GM23338 (cell line): ENCODE data around the gene COA1. TPM values are rescaled to one million over a fixed set of nuclear protein-coding genes. Genes with fewer than 3 reads are reported as not detected.

ENCODE experiments used
- ATAC-seq: fragments of 200-7000 bp; cut with Tn5 transposase; 3 replicates; pipeline ENCODE4 v1.9.1; 2020
- DNase-seq: peaks from one replicate; pipeline ENCODE4 v3.0.0-alpha.2; 2015; ENCODE audit warnings: low spot score
- H2AFZ ChIP-seq: fragments of 200-600 bp; sonication (generic); 2 replicates; pipeline ENCODE4 v1.8.0; 2016; ENCODE audit warnings: antibody characterized with exemption, mild to moderate bottlenecking, moderate library complexity
- H3F3A ChIP-seq: fragments of 200-600 bp; sonication (generic); replicated peaks from 2 replicates; pipeline ENCODE4 v1.8.0; 2017; ENCODE audit warnings: antibody characterized with exemption, mixed run types, low read depth
- H3K27ac ChIP-seq: fragments of 200-600 bp; sonication (generic); 2 replicates; pipeline ENCODE4 v1.6.1; 2016; ENCODE audit warnings: low read depth
- H3K27me3 ChIP-seq: fragments of 200-600 bp; sonication (generic); 2 replicates; pipeline ENCODE4 v1.8.0; 2016; ENCODE audit warnings: mild to moderate bottlenecking, mixed run types, moderate library complexity; ENCODE audit not compliant: insufficient read depth
- H3K36me3 ChIP-seq: fragments of 200-600 bp; sonication (generic); 2 replicates; pipeline ENCODE4 v1.8.0; 2016; ENCODE audit warnings: mild to moderate bottlenecking; ENCODE audit not compliant: insufficient read depth
- H3K4me1 ChIP-seq: fragments of 200-600 bp; sonication (generic); 2 replicates; pipeline ENCODE4 v1.8.0; 2016; ENCODE audit warnings: mild to moderate bottlenecking, moderate library complexity; ENCODE audit not compliant: insufficient read depth
- H3K4me2 ChIP-seq: fragments of 200-600 bp; sonication (generic); 2 replicates; pipeline ENCODE4 v1.7.1; 2017; ENCODE audit warnings: mixed run types
- H3K4me3 ChIP-seq: fragments of 200-600 bp; sonication (generic); 2 replicates; pipeline ENCODE4 v1.6.1; 2016; ENCODE audit warnings: mixed run types
- H3K79me2 ChIP-seq: fragments of 200-600 bp; sonication (generic); replicated peaks from 2 replicates; pipeline ENCODE4 v1.8.0; 2017; ENCODE audit warnings: mild to moderate bottlenecking; ENCODE audit not compliant: insufficient read depth
- H3K9me2 ChIP-seq: fragments of 200-600 bp; sonication (generic); 2 replicates; pipeline ENCODE4 v1.8.0; 2017; ENCODE audit not compliant: insufficient read depth
- H4K20me1 ChIP-seq: fragments of 200-600 bp; sonication (generic); replicated peaks from 2 replicates; pipeline ENCODE4 v1.8.0; 2017; ENCODE audit warnings: mild to moderate bottlenecking; ENCODE audit not compliant: insufficient read depth
- H3K27ac Mint-ChIP-seq: 2 replicates; pipeline ENCODE4 v1.8.0; 2020; ENCODE audit warnings: inconsistent platforms, mild to moderate bottlenecking, moderate library complexity, mixed read lengths
- H3K27me3 Mint-ChIP-seq: 3 replicates; pipeline ENCODE4 v1.8.0; 2022; ENCODE audit warnings: low read depth, mild to moderate bottlenecking, moderate library complexity, mixed read lengths, inconsistent platforms; ENCODE audit not compliant: insufficient read depth, poor library complexity
- H3K36me3 Mint-ChIP-seq: 3 replicates; pipeline ENCODE4 v1.8.0; 2021; ENCODE audit warnings: low read depth, mild to moderate bottlenecking, inconsistent platforms, moderate library complexity, mixed read lengths
- H3K4me1 Mint-ChIP-seq: 3 replicates; pipeline ENCODE4 v1.8.0; 2020; ENCODE audit warnings: mild to moderate bottlenecking, inconsistent platforms, mixed read lengths
- H3K4me3 Mint-ChIP-seq: 3 replicates; pipeline ENCODE4 v1.8.0; 2021; ENCODE audit warnings: moderate library complexity, mild to moderate bottlenecking, inconsistent platforms, mixed read lengths
- H3K9me3 Mint-ChIP-seq: 3 replicates; pipeline ENCODE4 v1.8.0; 2020; ENCODE audit warnings: moderate library complexity, mild to moderate bottlenecking, inconsistent platforms, mixed read lengths
- CREB1 ChIP-seq: fragments of 250-450 bp; sonication (Bioruptor Pico); IDR thresholded peaks from 2 replicates; pipeline ENCODE4 v1.5.0; 2020; ENCODE audit warnings: low read depth, mild to moderate bottlenecking, moderate library complexity
- CTCF ChIP-seq, 2 experiments: fragments of 200-600 bp in 1 of 2; sonication (generic) in 1 of 2; conservative IDR thresholded peaks; 2 replicates each; pipeline versions ENCODE4 v1.5.1 to v1.6.1; 2016 to 2017; ENCODE audit warnings: antibody characterized with exemption in 2 of 2, low read depth in 2 of 2, mild to moderate bottlenecking in 2 of 2, moderate library complexity in 1 of 2
- EZH2 ChIP-seq: fragments of 200-600 bp; sonication (generic); IDR thresholded peaks from one replicate; pipeline ENCODE4 v1.8.0; 2017; ENCODE audit warnings: antibody characterized with exemption, mild to moderate bottlenecking, low read depth; ENCODE audit not compliant: unreplicated experiment
- EZH2phosphoT487 ChIP-seq: fragments of 200-600 bp; sonication (generic); IDR thresholded peaks from one replicate; pipeline ENCODE4 v1.8.1; 2018; ENCODE audit warnings: antibody characterized with exemption; ENCODE audit not compliant: unreplicated experiment
- JUNB ChIP-seq: IDR thresholded peaks from one replicate; pipeline ENCODE4 v1.6.1; 2016; ENCODE audit warnings: antibody characterized with exemption; ENCODE audit not compliant: unreplicated experiment
- NANOG ChIP-seq: IDR thresholded peaks from 2 replicates; pipeline ENCODE4 v1.6.1; 2016; ENCODE audit warnings: antibody characterized with exemption, borderline replicate concordance
- POLR2AphosphoS5 ChIP-seq: IDR thresholded peaks from 2 replicates; pipeline ENCODE4 v1.6.1; 2016; ENCODE audit warnings: antibody characterized with exemption, low read depth
- STAT1 ChIP-seq: IDR thresholded peaks from one replicate; pipeline ENCODE4 v1.6.1; 2016; ENCODE audit warnings: antibody characterized with exemption; ENCODE audit not compliant: unreplicated experiment
- ZNF114 ChIP-seq: fragments of 250-450 bp; sonication (Bioruptor Pico); IDR thresholded peaks from 2 replicates; pipeline ENCODE4 v1.5.0; 2020; ENCODE audit warnings: mild to moderate bottlenecking, moderate library complexity
- ZNF331 ChIP-seq: fragments of 250-450 bp; sonication (Bioruptor Pico); IDR thresholded peaks from 2 replicates; pipeline ENCODE4 v1.5.0; 2020; ENCODE audit warnings: low read depth, mild to moderate bottlenecking, moderate library complexity
- polyA plus RNA-seq: library from polyadenylated mRNA; unstranded; fragments of >200 nt; fragmentation: Nextera tagmentation; extraction: Ambion mirVana; gene quantifications from 2 replicates; pipeline ENCODE4 v1.2.1, GENCODE V29; 2016
- total RNA-seq: library from RNA; depleted of rRNA; stranded (reverse); fragments of >200 nt; shearing (Covaris generic); gene quantifications from 2 replicates; pipeline ENCODE4 v1.2.3, GENCODE V29; 2014
- TF ChIP-seq, protein P1 (sequence below): IDR thresholded peaks from 2 replicates; pipeline ENCODE4 v1.6.1; 2016; ENCODE audit warnings: antibody characterized with exemption
- TF ChIP-seq, protein P2 (sequence below): IDR thresholded peaks from one replicate; pipeline ENCODE4 v1.6.1; 2018; ENCODE audit warnings: antibody characterized with exemption; ENCODE audit not compliant: unreplicated experiment
- TF ChIP-seq, protein P3 (sequence below): fragments of 250-450 bp; sonication (Bioruptor Pico); IDR thresholded peaks from 2 replicates; pipeline ENCODE4 v1.5.0; 2020; ENCODE audit warnings: mild to moderate bottlenecking, moderate library complexity

The COA1 gene
- total and polyA plus RNA-seq, 2 experiments from 2014 or later, result 156 to 158 TPM

DNA sequence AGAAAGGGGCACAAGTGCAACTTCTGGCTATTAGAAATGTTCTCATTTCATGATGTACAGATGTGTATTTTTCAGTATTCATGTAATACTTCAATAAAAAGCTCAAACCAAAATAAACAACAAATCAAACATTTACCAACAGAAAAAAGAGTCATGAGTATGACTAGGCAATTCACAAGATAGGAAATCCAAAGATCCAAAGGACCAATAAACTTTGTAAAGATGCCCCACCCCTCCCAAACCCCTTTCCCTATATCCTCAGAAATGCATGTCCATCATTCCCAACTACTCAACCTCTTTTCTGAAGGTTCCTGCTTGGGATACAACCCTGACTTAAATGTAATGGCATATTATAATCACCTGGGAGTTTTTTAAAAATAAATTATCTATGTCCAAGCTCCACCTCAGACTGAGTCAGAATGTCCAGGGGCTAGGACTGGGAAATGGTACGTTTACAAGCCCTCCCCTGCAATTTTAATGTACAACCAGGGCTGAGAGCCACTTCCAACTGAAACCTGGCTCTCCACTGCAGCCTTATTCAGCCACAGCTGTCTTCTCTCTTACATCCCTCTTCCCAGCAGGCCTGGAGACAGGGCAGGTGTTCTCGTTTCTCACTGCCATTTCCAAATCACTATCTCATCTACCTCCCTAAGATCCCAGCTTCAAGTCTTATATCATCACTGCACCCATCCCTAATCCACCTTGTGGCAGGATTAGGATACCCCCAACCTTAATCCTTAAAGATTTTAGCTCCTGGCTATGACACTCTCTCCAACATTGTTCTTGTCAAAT is 36.5 kb downstream of the COA1 start:
- Mint-ChIP-seq H3K36me3 (peaks cover 8% of the 10 kb centered on the region; the same call in 2 of the 3 replicates), H3K9me3 (peaks cover 3% of the 10 kb centered on the region; the same call in 1 of the 3 replicates), H3K4me1 (peaks cover 12% of the 10 kb centered on the region; the same call in 2 of the 3 replicates), H3K27ac (no peak overlapping the region), H3K4me3 (no peak overlapping the region), H3K27me3 (no peaks in the 10 kb centered on the region)
- ATAC-seq (no peak), DNase-seq (no peak)
- Histone ChIP-seq H4K20me1 (peaks cover 29% of the 10 kb centered on the region), H2AFZ (no peak overlapping the region), H3K79me2 (peaks cover 98% of the 10 kb centered on the region), H3K4me1 (peaks cover 36% of the 10 kb centered on the region), H3K36me3 (no peaks in the 10 kb centered on the region), H3F3A (no peaks in the 10 kb centered on the region), H3K4me3 (no peak overlapping the region), H3K4me2 (no peak overlapping the region), H3K9me2 (no peaks in the 10 kb centered on the region), H3K27ac (no peak overlapping the region), H3K27me3 (no peaks in the 10 kb centered on the region)
- TF ChIP-seq CREB1 (CRISPR knock-in tag), result no peak
- TF ChIP-seq NANOG, result no peak
- TF ChIP-seq CTCF (conservative IDR thresholded peaks at IDR 0.05; ENCODE audit: low read depth in 2 of 2), result no peak
- TF ChIP-seq, protein P1, sequence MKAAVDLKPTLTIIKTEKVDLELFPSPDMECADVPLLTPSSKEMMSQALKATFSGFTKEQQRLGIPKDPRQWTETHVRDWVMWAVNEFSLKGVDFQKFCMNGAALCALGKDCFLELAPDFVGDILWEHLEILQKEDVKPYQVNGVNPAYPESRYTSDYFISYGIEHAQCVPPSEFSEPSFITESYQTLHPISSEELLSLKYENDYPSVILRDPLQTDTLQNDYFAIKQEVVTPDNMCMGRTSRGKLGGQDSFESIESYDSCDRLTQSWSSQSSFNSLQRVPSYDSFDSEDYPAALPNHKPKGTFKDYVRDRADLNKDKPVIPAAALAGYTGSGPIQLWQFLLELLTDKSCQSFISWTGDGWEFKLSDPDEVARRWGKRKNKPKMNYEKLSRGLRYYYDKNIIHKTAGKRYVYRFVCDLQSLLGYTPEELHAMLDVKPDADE, result no peak
- no peak for TF ChIP-seq JUNB
- TF ChIP-seq, protein P2, sequence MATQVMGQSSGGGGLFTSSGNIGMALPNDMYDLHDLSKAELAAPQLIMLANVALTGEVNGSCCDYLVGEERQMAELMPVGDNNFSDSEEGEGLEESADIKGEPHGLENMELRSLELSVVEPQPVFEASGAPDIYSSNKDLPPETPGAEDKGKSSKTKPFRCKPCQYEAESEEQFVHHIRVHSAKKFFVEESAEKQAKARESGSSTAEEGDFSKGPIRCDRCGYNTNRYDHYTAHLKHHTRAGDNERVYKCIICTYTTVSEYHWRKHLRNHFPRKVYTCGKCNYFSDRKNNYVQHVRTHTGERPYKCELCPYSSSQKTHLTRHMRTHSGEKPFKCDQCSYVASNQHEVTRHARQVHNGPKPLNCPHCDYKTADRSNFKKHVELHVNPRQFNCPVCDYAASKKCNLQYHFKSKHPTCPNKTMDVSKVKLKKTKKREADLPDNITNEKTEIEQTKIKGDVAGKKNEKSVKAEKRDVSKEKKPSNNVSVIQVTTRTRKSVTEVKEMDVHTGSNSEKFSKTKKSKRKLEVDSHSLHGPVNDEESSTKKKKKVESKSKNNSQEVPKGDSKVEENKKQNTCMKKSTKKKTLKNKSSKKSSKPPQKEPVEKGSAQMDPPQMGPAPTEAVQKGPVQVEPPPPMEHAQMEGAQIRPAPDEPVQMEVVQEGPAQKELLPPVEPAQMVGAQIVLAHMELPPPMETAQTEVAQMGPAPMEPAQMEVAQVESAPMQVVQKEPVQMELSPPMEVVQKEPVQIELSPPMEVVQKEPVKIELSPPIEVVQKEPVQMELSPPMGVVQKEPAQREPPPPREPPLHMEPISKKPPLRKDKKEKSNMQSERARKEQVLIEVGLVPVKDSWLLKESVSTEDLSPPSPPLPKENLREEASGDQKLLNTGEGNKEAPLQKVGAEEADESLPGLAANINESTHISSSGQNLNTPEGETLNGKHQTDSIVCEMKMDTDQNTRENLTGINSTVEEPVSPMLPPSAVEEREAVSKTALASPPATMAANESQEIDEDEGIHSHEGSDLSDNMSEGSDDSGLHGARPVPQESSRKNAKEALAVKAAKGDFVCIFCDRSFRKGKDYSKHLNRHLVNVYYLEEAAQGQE, result no peak
- TF ChIP-seq EZH2, result no peak
- no peak for TF ChIP-seq POLR2AphosphoS5
- no peak for TF ChIP-seq EZH2phosphoT487
- no peak for TF ChIP-seq ZNF331 (CRISPR knock-in tag)
- TF ChIP-seq ZNF114, result no peak
- TF ChIP-seq, protein P3, sequence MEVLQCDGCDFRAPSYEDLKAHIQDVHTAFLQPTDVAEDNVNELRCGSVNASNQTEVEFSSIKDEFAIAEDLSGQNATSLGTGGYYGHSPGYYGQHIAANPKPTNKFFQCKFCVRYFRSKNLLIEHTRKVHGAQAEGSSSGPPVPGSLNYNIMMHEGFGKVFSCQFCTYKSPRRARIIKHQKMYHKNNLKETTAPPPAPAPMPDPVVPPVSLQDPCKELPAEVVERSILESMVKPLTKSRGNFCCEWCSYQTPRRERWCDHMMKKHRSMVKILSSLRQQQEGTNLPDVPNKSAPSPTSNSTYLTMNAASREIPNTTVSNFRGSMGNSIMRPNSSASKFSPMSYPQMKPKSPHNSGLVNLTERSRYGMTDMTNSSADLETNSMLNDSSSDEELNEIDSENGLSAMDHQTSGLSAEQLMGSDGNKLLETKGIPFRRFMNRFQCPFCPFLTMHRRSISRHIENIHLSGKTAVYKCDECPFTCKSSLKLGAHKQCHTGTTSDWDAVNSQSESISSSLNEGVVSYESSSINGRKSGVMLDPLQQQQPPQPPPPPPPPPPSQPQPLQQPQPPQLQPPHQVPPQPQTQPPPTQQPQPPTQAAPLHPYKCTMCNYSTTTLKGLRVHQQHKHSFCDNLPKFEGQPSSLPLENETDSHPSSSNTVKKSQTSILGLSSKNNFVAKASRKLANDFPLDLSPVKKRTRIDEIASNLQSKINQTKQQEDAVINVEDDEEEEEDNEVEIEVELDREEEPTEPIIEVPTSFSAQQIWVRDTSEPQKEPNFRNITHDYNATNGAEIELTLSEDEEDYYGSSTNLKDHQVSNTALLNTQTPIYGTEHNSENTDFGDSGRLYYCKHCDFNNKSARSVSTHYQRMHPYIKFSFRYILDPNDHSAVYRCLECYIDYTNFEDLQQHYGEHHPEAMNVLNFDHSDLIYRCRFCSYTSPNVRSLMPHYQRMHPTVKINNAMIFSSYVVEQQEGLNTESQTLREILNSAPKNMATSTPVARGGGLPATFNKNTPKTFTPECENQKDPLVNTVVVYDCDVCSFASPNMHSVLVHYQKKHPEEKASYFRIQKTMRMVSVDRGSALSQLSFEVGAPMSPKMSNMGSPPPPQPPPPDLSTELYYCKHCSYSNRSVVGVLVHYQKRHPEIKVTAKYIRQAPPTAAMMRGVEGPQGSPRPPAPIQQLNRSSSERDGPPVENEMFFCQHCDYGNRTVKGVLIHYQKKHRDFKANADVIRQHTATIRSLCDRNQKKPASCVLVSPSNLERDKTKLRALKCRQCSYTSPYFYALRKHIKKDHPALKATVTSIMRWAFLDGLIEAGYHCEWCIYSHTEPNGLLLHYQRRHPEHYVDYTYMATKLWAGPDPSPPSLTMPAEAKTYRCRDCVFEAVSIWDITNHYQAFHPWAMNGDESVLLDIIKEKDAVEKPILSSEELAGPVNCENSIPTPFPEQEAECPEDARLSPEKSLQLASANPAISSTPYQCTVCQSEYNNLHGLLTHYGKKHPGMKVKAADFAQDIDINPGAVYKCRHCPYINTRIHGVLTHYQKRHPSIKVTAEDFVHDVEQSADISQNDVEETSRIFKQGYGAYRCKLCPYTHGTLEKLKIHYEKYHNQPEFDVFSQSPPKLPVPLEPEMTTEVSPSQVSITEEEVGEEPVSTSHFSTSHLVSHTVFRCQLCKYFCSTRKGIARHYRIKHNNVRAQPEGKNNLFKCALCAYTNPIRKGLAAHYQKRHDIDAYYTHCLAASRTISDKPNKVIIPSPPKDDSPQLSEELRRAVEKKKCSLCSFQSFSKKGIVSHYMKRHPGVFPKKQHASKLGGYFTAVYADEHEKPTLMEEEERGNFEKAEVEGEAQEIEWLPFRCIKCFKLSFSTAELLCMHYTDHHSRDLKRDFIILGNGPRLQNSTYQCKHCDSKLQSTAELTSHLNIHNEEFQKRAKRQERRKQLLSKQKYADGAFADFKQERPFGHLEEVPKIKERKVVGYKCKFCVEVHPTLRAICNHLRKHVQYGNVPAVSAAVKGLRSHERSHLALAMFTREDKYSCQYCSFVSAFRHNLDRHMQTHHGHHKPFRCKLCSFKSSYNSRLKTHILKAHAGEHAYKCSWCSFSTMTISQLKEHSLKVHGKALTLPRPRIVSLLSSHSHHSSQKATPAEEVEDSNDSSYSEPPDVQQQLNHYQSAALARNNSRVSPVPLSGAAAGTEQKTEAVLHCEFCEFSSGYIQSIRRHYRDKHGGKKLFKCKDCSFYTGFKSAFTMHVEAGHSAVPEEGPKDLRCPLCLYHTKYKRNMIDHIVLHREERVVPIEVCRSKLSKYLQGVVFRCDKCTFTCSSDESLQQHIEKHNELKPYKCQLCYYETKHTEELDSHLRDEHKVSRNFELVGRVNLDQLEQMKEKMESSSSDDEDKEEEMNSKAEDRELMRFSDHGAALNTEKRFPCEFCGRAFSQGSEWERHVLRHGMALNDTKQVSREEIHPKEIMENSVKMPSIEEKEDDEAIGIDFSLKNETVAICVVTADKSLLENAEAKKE (CRISPR knock-in tag), result no peak
- no peak for TF ChIP-seq STAT1
